Measurements from ENCODE around the gene MRPL49. TPM values are rescaled to one million over a fixed set of nuclear protein-coding genes. Genes with fewer than 3 reads are reported as not detected.

Gene MRPL49
- total RNA-seq, 1 experiment from 2014 or later: 111 TPM

DNA sequence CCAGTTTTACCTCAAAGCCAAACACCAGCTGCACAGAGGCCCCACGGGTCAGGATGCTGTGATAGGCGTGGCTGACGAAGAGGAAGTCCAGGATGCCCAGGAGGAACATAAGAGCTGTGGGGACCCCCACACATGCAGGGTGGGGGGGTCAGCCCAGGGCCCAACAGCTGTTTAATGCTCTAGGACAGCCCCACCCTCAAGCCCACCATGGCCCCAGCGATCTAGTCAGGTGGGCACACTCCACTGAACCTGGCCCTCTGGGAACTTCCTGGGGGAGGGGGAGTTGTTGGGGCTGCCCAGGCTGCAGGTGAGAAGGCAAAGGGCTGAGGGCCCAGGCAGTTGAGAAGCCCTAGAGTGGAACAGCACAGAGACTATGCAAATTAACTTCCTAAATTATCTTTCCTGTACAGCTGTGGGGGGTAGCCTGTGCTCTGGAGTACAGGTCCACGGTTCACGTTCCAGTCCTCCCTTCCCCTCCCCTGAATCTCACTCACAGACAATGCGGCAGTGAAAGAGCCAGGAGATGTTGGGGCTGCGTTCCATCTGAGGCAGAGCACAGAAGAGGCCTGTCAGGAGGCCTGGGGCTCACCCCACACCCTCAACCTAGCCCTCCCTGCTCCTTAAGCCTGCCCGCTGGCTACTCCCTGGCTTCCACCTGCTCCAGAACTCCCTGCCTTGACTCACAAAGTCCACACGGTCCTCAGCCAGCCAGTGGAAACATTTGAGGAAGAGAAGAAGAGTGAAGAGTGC is 10.3 kb downstream of the MRPL49 start:
- POLR2A ChIA-PET: no interaction called here
- Histone ChIP-seq H3K4me1 (ENCODE audit: control insufficient read depth, insufficient read depth, low read length) (peaks cover 16% of the 10 kb centered on the region), H3K4me3 (ENCODE audit: low read depth in 2 of 2, low read length in 2 of 2) (peak overlapping the region in 1 of 2 experiments; percentile 96; a peak in 1 of 4 replicates), H3K27ac (ENCODE audit: low read length) (no peak overlapping the region; the same call in 1 of the 2 replicates), H3K9me3 (ENCODE audit: control insufficient read depth, insufficient read depth, low read depth, low read length) (no peaks in the 10 kb centered on the region), H3K36me3 (ENCODE audit: control insufficient read depth, insufficient read depth, low read length) (peaks cover 9% of the 10 kb centered on the region; the same call in 1 of the 2 replicates), H3K27me3 (ENCODE audit: control insufficient read depth, insufficient read depth, low read length) (no peaks in the 10 kb centered on the region)
- DNase-seq (ENCODE audit: low read depth, low spot score): no peak
- in situ Hi-C loops (cut with HindIII; ENCODE audit: low pct_unique_long_range_greater_than_20kb, low sequenced_read_pairs): no loop called here
- CTCF ChIA-PET: interaction anchor here (0.6 kb wide), 1 partner anchor 17 kb away, joined by 3 read pairs; no protein-coding TSS in a partner anchor
- intact Hi-C loops (cut with micrococcal nuclease; ENCODE audit: unreplicated experiment): loop anchor here (10.0 kb wide), 1 partner anchor 52 kb away; the partner anchor contains the start of gene CAPN1
- TF ChIP-seq SIN3A (IDR thresholded peaks at IDR 0.05; ENCODE audit: borderline replicate concordance, insufficient read depth, low read depth, low read length): no peak
- no peak for TF ChIP-seq TCF7L2 (IDR thresholded peaks at IDR 0.05; ENCODE audit: low read depth, low read length)
- ATAC-seq: no peak
- BruUV-seq (replicated peaks): no TSS peak

DNA sequence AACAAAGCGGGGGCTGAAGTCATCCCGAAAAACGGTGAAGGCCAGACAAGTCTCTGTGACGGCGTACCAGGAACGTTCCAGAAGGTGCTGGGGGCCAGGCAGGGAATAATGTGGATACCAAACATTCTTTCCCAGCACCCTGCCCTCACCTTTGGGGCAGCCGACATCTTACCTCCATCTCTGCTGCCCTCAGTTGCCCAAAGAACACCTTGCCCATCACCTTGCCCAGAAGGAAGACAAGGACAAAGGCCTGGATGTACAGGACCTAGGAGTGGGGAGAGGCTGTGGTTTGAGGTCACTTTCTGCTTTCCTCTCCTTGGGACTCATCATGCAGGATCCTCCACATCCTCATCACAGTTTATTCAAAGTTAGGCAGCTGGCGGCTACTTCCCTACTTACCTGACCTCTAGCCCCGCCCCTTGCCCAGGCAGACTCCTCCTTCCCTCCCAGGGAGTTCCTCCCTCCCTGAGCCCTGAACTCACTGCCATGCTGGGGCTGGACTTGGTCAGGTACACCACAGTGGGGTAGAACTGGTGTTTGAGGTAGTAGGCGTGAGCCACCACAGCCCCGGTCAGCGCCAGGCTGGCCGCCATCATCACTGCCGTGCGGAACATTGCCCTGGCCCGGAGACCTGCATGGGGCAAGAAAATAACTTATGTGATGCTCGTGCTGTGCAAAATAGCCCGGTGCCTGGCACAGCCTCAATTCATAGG is 11.0 kb downstream of the MRPL49 start:
- H3K9me3 ChIP-seq (ENCODE audit: control insufficient read depth, insufficient read depth, low read depth, low read length): no peaks in the 10 kb centered on the region
- intact Hi-C loops (cut with micrococcal nuclease; ENCODE audit: unreplicated experiment): loop anchor here (10.0 kb wide), 1 partner anchor 52 kb away; the partner anchor contains the start of gene CAPN1
- ATAC-seq: no peak
- H3K4me1 ChIP-seq (ENCODE audit: control insufficient read depth, insufficient read depth, low read length): peaks cover 16% of the 10 kb centered on the region
- TF ChIP-seq REST (IDR thresholded peaks at IDR 0.05; ENCODE audit: insufficient read depth in 1 of 2, low read depth in 2 of 2, low read length in 1 of 2): no peak
- peak overlapping the region; percentile 99 for H3K27ac ChIP-seq (ENCODE audit: low read length)
- CTCF ChIA-PET: no interaction called here
- H3K36me3 ChIP-seq (ENCODE audit: control insufficient read depth, insufficient read depth, low read length): peaks cover 9% of the 10 kb centered on the region; the same call in 1 of the 2 replicates
- BruUV-seq (replicated peaks): TSS peak; percentile 71
- no peak for DNase-seq (ENCODE audit: low read depth, low spot score)
- peak overlapping the region; percentile 91 to 96 for H3K4me3 ChIP-seq (ENCODE audit: low read depth in 2 of 2, low read length in 2 of 2)
- in situ Hi-C loops (cut with HindIII; ENCODE audit: low pct_unique_long_range_greater_than_20kb, low sequenced_read_pairs): no loop called here
- POLR2A ChIA-PET: no interaction called here
- no peaks in the 10 kb centered on the region for H3K27me3 ChIP-seq (ENCODE audit: control insufficient read depth, insufficient read depth, low read length)

DNA sequence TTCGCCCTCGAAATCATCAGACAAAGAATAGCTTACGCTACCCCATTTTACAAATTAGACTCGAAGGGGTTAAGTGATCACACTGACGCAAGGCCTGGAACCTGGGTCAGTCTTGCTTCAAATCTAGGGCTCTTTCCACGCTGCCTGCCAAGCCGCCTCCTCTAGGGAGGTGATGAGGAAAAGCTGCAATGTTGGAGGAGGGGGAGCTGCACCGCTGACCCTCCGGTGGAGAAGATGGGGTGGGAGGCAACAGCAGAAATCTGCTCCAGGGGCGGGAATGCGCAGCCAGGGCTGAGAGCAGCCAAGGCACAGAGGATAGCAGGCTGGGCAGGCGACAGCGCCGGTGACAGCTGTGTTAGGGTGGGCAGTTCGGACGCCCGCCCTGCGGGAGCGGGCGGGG is 11.6 kb downstream of the MRPL49 start:
- DNase-seq (ENCODE audit: low read depth, low spot score) (no peak), ATAC-seq (no peak)
- H3K9me3 ChIP-seq (ENCODE audit: control insufficient read depth, insufficient read depth, low read depth, low read length): no peaks in the 10 kb centered on the region
- peaks cover 16% of the 10 kb centered on the region for H3K4me1 ChIP-seq (ENCODE audit: control insufficient read depth, insufficient read depth, low read length)
- BruUV-seq (replicated peaks): no TSS peak
- H3K36me3 ChIP-seq (ENCODE audit: control insufficient read depth, insufficient read depth, low read length): peaks cover 9% of the 10 kb centered on the region; the same call in 1 of the 2 replicates
- in situ Hi-C loops (cut with HindIII; ENCODE audit: low pct_unique_long_range_greater_than_20kb, low sequenced_read_pairs): no loop called here
- POLR2A ChIA-PET: interaction anchor here (2.3 kb wide), 1 partner anchor 12 kb away, joined by 10 read pairs; the partner anchor contains the start of genes FAU and MRPL49
- no peaks in the 10 kb centered on the region for H3K27me3 ChIP-seq (ENCODE audit: control insufficient read depth, insufficient read depth, low read length)
- TF ChIP-seq CTCF (IDR thresholded peaks at IDR 0.05) (no peak), REST (IDR thresholded peaks at IDR 0.05; ENCODE audit: insufficient read depth in 1 of 2, low read depth in 2 of 2, low read length in 1 of 2) (no peak), POLR2AphosphoS5 (IDR thresholded peaks at IDR 0.05; ENCODE audit: low read depth, low read length) (no peak), SIN3A (IDR thresholded peaks at IDR 0.05; ENCODE audit: borderline replicate concordance, insufficient read depth, low read depth, low read length) (no peak), TCF7L2 (IDR thresholded peaks at IDR 0.05; ENCODE audit: low read depth, low read length) (no peak)
- CTCF ChIA-PET: no interaction called here
- H3K4me3 ChIP-seq (ENCODE audit: low read depth in 2 of 2, low read length in 2 of 2): peak overlapping the region; percentile 91 to 96
- peak overlapping the region; percentile 99 for H3K27ac ChIP-seq (ENCODE audit: low read length)
- intact Hi-C loops (cut with micrococcal nuclease; ENCODE audit: unreplicated experiment): loop anchor here (10.0 kb wide), 1 partner anchor 51 kb away; the partner anchor contains the start of gene CAPN1

Measured in Panc1 (cell line).